SK-N-SH treated with all-trans-retinoic acid at 6 μM for 48 hours (cell line): Measurements from ENCODE around the gene CTIF.

Source experiments
- ATAC-seq: fragments of 200-7000 bp; cut with Tn5 transposase; 3 replicates; pipeline ENCODE4 v1.9.1; 2020; ENCODE audit warnings: mild to moderate bottlenecking, moderate library complexity
- ARNTL ChIP-seq: fragments of 450-650 bp; formaldehyde crosslinking; IDR thresholded peaks from 2 replicates; pipeline ENCODE4 v1.5.0; 2020; ENCODE audit warnings: low read depth, mild to moderate bottlenecking, moderate library complexity, borderline replicate concordance
- BACH2 ChIP-seq: fragments of 250-450 bp; sonication (Bioruptor Pico); IDR thresholded peaks from 2 replicates; pipeline ENCODE4 v1.9.0; 2021; ENCODE audit warnings: mild to moderate bottlenecking, borderline replicate concordance
- CSDC2 ChIP-seq: fragments of 250-450 bp; sonication (Bioruptor Pico); IDR thresholded peaks from 2 replicates; pipeline ENCODE4 v1.5.0; 2020; ENCODE audit warnings: mild to moderate bottlenecking, moderate library complexity
- ESRRG ChIP-seq: fragments of 250-450 bp; sonication (Bioruptor Pico); IDR thresholded peaks from 2 replicates; pipeline ENCODE4 v1.6.1; 2021; ENCODE audit warnings: mild to moderate bottlenecking
- GLIS3 ChIP-seq: fragments of 250-450 bp; sonication (Bioruptor Pico); IDR thresholded peaks from 2 replicates; pipeline ENCODE4 v1.5.0; 2020; ENCODE audit warnings: mild to moderate bottlenecking, moderate library complexity
- ISL1 ChIP-seq: fragments of 250-450 bp; sonication (Bioruptor Pico); IDR thresholded peaks from 2 replicates; pipeline ENCODE4 v2.1.2; 2022; ENCODE audit warnings: mild to moderate bottlenecking, moderate library complexity
- OSR1 ChIP-seq: fragments of 250-450 bp; sonication (Bioruptor Pico); IDR thresholded peaks from 2 replicates; pipeline ENCODE4 v1.8.0; 2022; ENCODE audit warnings: moderate library complexity, mild to moderate bottlenecking, inconsistent platforms
- PPARA ChIP-seq: fragments of 250-450 bp; sonication (Bioruptor Pico); IDR thresholded peaks from 2 replicates; pipeline ENCODE4 v1.5.0; 2020; ENCODE audit warnings: mild to moderate bottlenecking, borderline replicate concordance
- RARB ChIP-seq: fragments of 250-450 bp; sonication (Bioruptor Pico); IDR thresholded peaks from 2 replicates; pipeline ENCODE4 v1.8.0; 2021; ENCODE audit warnings: mild to moderate bottlenecking, moderate library complexity
- SNAI2 ChIP-seq: fragments of 250-450 bp; sonication (Bioruptor Pico); IDR thresholded peaks from 2 replicates; pipeline ENCODE4 v1.5.0; 2020; ENCODE audit warnings: mild to moderate bottlenecking, moderate library complexity
- TCF4 ChIP-seq: fragments of 250-450 bp; sonication (Bioruptor Pico); IDR thresholded peaks from 2 replicates; pipeline ENCODE4 v1.8.0; 2021; ENCODE audit warnings: mild to moderate bottlenecking, moderate library complexity, borderline replicate concordance
- TOX ChIP-seq: fragments of 250-450 bp; sonication (Bioruptor Pico); IDR thresholded peaks from 2 replicates; pipeline ENCODE4 v1.8.0; 2021; ENCODE audit warnings: mild to moderate bottlenecking, moderate library complexity, borderline replicate concordance
- ZC3H10 ChIP-seq: fragments of 250-450 bp; sonication (Bioruptor Pico); IDR thresholded peaks from 2 replicates; pipeline ENCODE4 v1.5.1; 2021; ENCODE audit warnings: mild to moderate bottlenecking, moderate library complexity
- ZFP3 ChIP-seq: fragments of 250-450 bp; sonication (Bioruptor Pico); IDR thresholded peaks from 2 replicates; pipeline ENCODE4 v1.5.0; 2020; ENCODE audit warnings: mild to moderate bottlenecking, moderate library complexity
- ZFP30 ChIP-seq: fragments of 450-650 bp; formaldehyde crosslinking; IDR thresholded peaks from 2 replicates; pipeline ENCODE4 v1.5.0; 2022; ENCODE audit warnings: mild to moderate bottlenecking, moderate library complexity
- ZNF565 ChIP-seq: fragments of 450-650 bp; formaldehyde crosslinking; conservative IDR thresholded peaks from 2 replicates; pipeline ENCODE4 v1.5.0; 2020; ENCODE audit warnings: low read depth, mild to moderate bottlenecking, moderate library complexity
- ZNF8 ChIP-seq: fragments of 450-650 bp; formaldehyde crosslinking; IDR thresholded peaks from 2 replicates; pipeline ENCODE4 v1.5.0; 2020; ENCODE audit warnings: mild to moderate bottlenecking, moderate library complexity
- TF ChIP-seq, protein P1 (sequence below): fragments of 250-450 bp; sonication (Bioruptor Pico); IDR thresholded peaks from 2 replicates; pipeline ENCODE4 v1.5.1; 2020; ENCODE audit warnings: low read depth, mild to moderate bottlenecking, moderate library complexity
- TF ChIP-seq, protein P2 (sequence below): fragments of 250-450 bp; sonication (Bioruptor Pico); IDR thresholded peaks from 2 replicates; pipeline ENCODE4 v1.5.0; 2020; ENCODE audit warnings: mild to moderate bottlenecking, moderate library complexity
- TF ChIP-seq, protein P3 (sequence below): fragments of 250-450 bp; sonication (Bioruptor Pico); IDR thresholded peaks from 2 replicates; pipeline ENCODE4 v1.8.0; 2020; ENCODE audit warnings: mild to moderate bottlenecking, moderate library complexity, borderline replicate concordance
- TF ChIP-seq, protein P4 (sequence below): fragments of 250-450 bp; sonication (Bioruptor Pico); IDR thresholded peaks from 2 replicates; pipeline ENCODE4 v1.5.1; 2021; ENCODE audit warnings: mild to moderate bottlenecking, moderate library complexity
- TF ChIP-seq, protein P5 (sequence below): fragments of 250-450 bp; sonication (Bioruptor Pico); IDR thresholded peaks from 2 replicates; pipeline ENCODE4 v1.8.0; 2021; ENCODE audit warnings: low read depth, mild to moderate bottlenecking, moderate library complexity, borderline replicate concordance

CTIF gene

DNA sequence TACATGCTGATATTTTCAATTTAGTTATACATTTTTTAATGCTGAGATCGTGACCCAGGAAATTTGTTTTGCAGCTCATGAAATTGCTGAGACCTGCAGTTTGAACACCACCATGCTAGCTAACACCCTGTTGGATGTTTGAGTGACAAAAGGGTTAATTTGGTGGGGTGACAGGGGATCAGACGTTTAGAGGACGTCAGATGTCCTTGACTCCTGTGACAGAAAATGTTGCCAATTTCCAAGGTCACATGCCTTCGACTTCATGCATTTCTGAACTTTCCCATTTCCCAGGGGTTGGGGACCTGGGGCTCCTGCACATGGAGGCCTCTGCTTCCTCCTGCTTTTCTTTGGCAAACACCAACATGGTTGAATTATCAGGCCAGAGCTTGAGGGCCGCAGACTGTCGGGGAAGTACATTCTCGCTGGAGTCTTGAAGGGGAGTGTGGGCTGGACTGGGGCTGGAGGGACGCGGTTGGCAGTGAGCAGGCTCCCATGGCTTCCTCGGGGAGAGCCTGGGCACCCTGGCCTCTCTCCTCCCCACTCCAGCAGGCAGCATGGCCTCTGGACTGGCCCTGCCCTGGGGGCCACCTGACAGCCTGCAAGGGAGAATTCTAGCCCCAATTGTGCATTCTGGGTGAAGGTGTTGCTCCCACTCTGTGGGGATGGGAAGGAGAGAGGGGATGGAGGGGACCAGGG is 73.1 kb downstream of the CTIF start (continued):
- TF ChIP-seq ISL1 (CRISPR knock-in tag), result no peak
- TF ChIP-seq, protein P1, sequence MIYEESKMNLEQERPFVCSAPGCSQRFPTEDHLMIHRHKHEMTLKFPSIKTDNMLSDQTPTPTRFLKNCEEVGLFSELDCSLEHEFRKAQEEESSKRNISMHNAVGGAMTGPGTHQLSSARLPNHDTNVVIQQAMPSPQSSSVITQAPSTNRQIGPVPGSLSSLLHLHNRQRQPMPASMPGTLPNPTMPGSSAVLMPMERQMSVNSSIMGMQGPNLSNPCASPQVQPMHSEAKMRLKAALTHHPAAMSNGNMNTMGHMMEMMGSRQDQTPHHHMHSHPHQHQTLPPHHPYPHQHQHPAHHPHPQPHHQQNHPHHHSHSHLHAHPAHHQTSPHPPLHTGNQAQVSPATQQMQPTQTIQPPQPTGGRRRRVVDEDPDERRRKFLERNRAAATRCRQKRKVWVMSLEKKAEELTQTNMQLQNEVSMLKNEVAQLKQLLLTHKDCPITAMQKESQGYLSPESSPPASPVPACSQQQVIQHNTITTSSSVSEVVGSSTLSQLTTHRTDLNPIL (CRISPR knock-in tag), result no peak

DNA sequence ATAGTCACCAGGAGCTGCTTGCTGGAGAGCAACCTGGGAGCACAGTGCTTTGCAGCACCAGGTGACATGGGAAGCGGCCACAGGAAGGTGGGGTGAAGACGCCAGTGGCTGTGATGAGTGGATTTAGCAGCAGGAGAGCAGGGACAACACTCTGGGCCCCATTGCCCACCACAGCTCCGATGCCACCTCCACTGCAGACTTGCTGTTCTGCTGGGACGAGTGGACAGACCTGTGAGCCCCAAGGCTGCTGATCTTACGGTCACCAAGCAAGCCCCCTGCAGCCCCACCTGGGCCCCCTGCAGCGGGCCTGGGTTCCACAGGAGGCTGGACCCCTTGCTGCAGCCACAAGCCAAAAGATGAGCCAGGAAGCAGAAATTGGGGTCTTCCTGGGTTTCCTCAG is 73.7 kb downstream of the CTIF start:
- TF ChIP-seq, protein P1 (CRISPR knock-in tag), result no peak
- no peak for TF ChIP-seq ZNF8 (CRISPR knock-in tag)
- TF ChIP-seq TOX, result no peak
- no peak for TF ChIP-seq ZFP30
- no peak for TF ChIP-seq SNAI2 (CRISPR knock-in tag)
- no peak for TF ChIP-seq OSR1 (CRISPR knock-in tag)
- TF ChIP-seq ARNTL (CRISPR knock-in tag), result no peak
- no peak for TF ChIP-seq GLIS3 (CRISPR knock-in tag)
- no peak for TF ChIP-seq ZC3H10
- TF ChIP-seq, protein P2, sequence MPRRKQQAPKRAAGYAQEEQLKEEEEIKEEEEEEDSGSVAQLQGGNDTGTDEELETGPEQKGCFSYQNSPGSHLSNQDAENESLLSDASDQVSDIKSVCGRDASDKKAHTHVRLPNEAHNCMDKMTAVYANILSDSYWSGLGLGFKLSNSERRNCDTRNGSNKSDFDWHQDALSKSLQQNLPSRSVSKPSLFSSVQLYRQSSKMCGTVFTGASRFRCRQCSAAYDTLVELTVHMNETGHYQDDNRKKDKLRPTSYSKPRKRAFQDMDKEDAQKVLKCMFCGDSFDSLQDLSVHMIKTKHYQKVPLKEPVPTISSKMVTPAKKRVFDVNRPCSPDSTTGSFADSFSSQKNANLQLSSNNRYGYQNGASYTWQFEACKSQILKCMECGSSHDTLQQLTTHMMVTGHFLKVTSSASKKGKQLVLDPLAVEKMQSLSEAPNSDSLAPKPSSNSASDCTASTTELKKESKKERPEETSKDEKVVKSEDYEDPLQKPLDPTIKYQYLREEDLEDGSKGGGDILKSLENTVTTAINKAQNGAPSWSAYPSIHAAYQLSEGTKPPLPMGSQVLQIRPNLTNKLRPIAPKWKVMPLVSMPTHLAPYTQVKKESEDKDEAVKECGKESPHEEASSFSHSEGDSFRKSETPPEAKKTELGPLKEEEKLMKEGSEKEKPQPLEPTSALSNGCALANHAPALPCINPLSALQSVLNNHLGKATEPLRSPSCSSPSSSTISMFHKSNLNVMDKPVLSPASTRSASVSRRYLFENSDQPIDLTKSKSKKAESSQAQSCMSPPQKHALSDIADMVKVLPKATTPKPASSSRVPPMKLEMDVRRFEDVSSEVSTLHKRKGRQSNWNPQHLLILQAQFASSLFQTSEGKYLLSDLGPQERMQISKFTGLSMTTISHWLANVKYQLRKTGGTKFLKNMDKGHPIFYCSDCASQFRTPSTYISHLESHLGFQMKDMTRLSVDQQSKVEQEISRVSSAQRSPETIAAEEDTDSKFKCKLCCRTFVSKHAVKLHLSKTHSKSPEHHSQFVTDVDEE (CRISPR knock-in tag), result no peak
- no peak for TF ChIP-seq BACH2
- no peak for TF ChIP-seq ZFP3 (CRISPR knock-in tag)
- TF ChIP-seq TCF4 (CRISPR knock-in tag), result no peak
- TF ChIP-seq PPARA (CRISPR knock-in tag), result no peak
- no peak for TF ChIP-seq RARB (CRISPR knock-in tag)
- no peak for TF ChIP-seq ESRRG (CRISPR knock-in tag)
- no peak for ATAC-seq

DNA sequence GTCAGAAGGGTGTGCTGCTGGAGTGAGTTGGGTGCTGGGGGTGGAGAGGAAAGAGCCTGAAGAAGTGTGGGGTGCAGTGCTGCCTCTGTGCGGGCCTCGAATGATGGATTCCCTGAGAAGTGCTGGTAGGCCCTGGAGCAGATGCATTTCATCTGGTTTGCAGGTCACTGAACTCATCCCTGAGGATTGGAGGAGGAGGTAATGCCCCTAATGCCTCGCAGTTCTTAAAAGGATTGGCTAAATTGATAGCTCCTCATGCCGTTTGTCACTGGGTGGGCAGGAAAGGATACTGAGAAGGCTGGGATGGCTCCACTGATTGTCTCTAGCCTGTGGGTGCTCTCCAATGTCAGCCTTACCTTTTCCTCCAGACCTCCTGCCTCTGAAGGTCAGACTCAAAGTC is 74.1 kb downstream of the CTIF start:
- ATAC-seq, result no peak
- TF ChIP-seq ZC3H10, result no peak
- no peak for TF ChIP-seq ZNF8 (CRISPR knock-in tag)
- no peak for TF ChIP-seq ZFP30
- TF ChIP-seq TCF4 (CRISPR knock-in tag), result no peak
- TF ChIP-seq ZFP3 (CRISPR knock-in tag), result no peak
- TF ChIP-seq, protein P3, sequence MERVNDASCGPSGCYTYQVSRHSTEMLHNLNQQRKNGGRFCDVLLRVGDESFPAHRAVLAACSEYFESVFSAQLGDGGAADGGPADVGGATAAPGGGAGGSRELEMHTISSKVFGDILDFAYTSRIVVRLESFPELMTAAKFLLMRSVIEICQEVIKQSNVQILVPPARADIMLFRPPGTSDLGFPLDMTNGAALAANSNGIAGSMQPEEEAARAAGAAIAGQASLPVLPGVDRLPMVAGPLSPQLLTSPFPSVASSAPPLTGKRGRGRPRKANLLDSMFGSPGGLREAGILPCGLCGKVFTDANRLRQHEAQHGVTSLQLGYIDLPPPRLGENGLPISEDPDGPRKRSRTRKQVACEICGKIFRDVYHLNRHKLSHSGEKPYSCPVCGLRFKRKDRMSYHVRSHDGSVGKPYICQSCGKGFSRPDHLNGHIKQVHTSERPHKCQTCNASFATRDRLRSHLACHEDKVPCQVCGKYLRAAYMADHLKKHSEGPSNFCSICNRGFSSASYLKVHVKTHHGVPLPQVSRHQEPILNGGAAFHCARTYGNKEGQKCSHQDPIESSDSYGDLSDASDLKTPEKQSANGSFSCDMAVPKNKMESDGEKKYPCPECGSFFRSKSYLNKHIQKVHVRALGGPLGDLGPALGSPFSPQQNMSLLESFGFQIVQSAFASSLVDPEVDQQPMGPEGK (CRISPR knock-in tag), result no peak
- TF ChIP-seq GLIS3 (CRISPR knock-in tag), result no peak
- no peak for TF ChIP-seq OSR1 (CRISPR knock-in tag)
- TF ChIP-seq ZNF565, result no peak
- TF ChIP-seq, protein P4, sequence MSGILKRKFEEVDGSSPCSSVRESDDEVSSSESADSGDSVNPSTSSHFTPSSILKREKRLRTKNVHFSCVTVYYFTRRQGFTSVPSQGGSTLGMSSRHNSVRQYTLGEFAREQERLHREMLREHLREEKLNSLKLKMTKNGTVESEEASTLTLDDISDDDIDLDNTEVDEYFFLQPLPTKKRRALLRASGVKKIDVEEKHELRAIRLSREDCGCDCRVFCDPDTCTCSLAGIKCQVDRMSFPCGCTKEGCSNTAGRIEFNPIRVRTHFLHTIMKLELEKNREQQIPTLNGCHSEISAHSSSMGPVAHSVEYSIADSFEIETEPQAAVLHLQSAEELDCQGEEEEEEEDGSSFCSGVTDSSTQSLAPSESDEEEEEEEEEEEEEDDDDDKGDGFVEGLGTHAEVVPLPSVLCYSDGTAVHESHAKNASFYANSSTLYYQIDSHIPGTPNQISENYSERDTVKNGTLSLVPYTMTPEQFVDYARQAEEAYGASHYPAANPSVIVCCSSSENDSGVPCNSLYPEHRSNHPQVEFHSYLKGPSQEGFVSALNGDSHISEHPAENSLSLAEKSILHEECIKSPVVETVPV, result no peak
- TF ChIP-seq BACH2, result no peak
- TF ChIP-seq, protein P5, sequence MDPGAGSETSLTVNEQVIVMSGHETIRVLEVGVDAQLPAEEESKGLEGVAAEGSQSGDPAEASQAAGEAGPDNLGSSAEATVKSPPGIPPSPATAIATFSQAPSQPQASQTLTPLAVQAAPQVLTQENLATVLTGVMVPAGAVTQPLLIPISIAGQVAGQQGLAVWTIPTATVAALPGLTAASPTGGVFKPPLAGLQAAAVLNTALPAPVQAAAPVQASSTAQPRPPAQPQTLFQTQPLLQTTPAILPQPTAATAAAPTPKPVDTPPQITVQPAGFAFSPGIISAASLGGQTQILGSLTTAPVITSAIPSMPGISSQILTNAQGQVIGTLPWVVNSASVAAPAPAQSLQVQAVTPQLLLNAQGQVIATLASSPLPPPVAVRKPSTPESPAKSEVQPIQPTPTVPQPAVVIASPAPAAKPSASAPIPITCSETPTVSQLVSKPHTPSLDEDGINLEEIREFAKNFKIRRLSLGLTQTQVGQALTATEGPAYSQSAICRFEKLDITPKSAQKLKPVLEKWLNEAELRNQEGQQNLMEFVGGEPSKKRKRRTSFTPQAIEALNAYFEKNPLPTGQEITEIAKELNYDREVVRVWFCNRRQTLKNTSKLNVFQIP (CRISPR knock-in tag), result no peak
- TF ChIP-seq, protein P1 (CRISPR knock-in tag), result no peak
- TF ChIP-seq CSDC2 (CRISPR knock-in tag), result no peak
- TF ChIP-seq PPARA (CRISPR knock-in tag), result no peak
